Measurements from ENCODE around the gene CBY3. TPM values are rescaled to one million over a fixed set of nuclear protein-coding genes. Genes with fewer than 3 reads are reported as not detected.
"Not testable (repeated sequence)": the region's sequence is repeated elsewhere in the genome, so short reads cannot be mapped to it uniquely, and the experiment has no call there.

Gene CBY3
- total RNA-seq, 1 donor: not detected

GRCh38 chr5:179649166-179649703 is 31.6 kb downstream of the CBY3 start:
- not testable (repeated sequence) for H2AFZ ChIP-seq (ENCODE audit: low read length); H4K20me1 ChIP-seq (ENCODE audit: insufficient read depth, low read length); H3K27me3 ChIP-seq (ENCODE audit: insufficient read depth, low read length); H3K4me1 ChIP-seq (ENCODE audit: insufficient read depth, low read length); H3K36me3 ChIP-seq (ENCODE audit: insufficient read depth, low read length); H3K27ac ChIP-seq (ENCODE audit: low read depth, low read length); H3K9me3 ChIP-seq (ENCODE audit: low read depth, low read length); H3K4me2 ChIP-seq (ENCODE audit: insufficient read depth, low read length); H3K4me3 ChIP-seq (ENCODE audit: insufficient read depth, low read length); H3K79me2 ChIP-seq (ENCODE audit: insufficient read depth, low read length)
- peak; percentile 46 for DNase-seq (ENCODE audit: insufficient read length, low spot score, missing footprints)

GRCh38 chr5:179648410-179648809 is 32.4 kb downstream of the CBY3 start:
- Histone ChIP-seq H3K36me3 (ENCODE audit: insufficient read depth, low read length) (no peaks in the 10 kb centered on the region), H3K4me2 (ENCODE audit: insufficient read depth, low read length) (no peak overlapping the region), H3K27ac (ENCODE audit: low read depth, low read length) (no peak overlapping the region), H3K4me1 (ENCODE audit: insufficient read depth, low read length) (no peaks in the 10 kb centered on the region), H3K9me3 (ENCODE audit: low read depth, low read length) (no peaks in the 10 kb centered on the region), H4K20me1 (ENCODE audit: insufficient read depth, low read length) (no peaks in the 10 kb centered on the region), H3K27me3 (ENCODE audit: insufficient read depth, low read length) (peaks cover 4% of the 10 kb centered on the region), H3K4me3 (ENCODE audit: insufficient read depth, low read length) (no peak overlapping the region), H2AFZ (ENCODE audit: low read length) (no peak overlapping the region), H3K79me2 (ENCODE audit: insufficient read depth, low read length) (no peaks in the 10 kb centered on the region)
- TF ChIP-seq, protein P1, sequence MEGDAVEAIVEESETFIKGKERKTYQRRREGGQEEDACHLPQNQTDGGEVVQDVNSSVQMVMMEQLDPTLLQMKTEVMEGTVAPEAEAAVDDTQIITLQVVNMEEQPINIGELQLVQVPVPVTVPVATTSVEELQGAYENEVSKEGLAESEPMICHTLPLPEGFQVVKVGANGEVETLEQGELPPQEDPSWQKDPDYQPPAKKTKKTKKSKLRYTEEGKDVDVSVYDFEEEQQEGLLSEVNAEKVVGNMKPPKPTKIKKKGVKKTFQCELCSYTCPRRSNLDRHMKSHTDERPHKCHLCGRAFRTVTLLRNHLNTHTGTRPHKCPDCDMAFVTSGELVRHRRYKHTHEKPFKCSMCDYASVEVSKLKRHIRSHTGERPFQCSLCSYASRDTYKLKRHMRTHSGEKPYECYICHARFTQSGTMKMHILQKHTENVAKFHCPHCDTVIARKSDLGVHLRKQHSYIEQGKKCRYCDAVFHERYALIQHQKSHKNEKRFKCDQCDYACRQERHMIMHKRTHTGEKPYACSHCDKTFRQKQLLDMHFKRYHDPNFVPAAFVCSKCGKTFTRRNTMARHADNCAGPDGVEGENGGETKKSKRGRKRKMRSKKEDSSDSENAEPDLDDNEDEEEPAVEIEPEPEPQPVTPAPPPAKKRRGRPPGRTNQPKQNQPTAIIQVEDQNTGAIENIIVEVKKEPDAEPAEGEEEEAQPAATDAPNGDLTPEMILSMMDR (IDR thresholded peaks at IDR 0.05; ENCODE audit: extremely low read depth, low read depth, low read length): no peak
- peak; percentile 37 for DNase-seq (ENCODE audit: insufficient read length, low spot score, missing footprints)

DNA sequence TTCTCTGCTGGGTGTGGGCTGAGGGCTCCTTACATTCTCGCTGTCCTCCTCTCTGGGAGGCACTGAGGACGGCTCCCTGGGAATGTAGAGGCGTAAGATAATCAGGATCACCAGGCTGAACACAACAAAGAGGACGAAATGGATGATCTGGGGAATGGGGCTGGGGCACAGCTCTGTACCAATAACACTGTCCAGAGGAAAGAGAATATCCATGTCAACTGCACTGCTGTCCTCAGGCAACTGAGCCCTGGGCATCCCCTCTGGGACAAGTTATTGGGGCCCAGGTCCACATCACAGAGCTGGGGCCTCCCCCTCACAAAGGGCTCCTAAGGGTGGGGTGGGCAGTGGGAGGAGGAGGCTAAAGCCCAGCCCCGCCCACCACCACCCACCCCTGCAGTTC is 36.1 kb downstream of the CBY3 start:
- not testable (repeated sequence) for H3K36me3 ChIP-seq (ENCODE audit: insufficient read depth, low read length); H3K27me3 ChIP-seq (ENCODE audit: insufficient read depth, low read length); H3K9me3 ChIP-seq (ENCODE audit: low read depth, low read length); H4K20me1 ChIP-seq (ENCODE audit: insufficient read depth, low read length); H3K4me1 ChIP-seq (ENCODE audit: insufficient read depth, low read length); DNase-seq (ENCODE audit: insufficient read length, low spot score, missing footprints); H3K79me2 ChIP-seq (ENCODE audit: insufficient read depth, low read length); H3K27ac ChIP-seq (ENCODE audit: low read depth, low read length); H3K4me3 ChIP-seq (ENCODE audit: insufficient read depth, low read length); H3K4me2 ChIP-seq (ENCODE audit: insufficient read depth, low read length); H2AFZ ChIP-seq (ENCODE audit: low read length)

GRCh38 chr5:179643141-179643920 is 37.5 kb downstream of the CBY3 start:
- H3K4me1 ChIP-seq (ENCODE audit: insufficient read depth, low read length); H3K4me2 ChIP-seq (ENCODE audit: insufficient read depth, low read length); H3K9me3 ChIP-seq (ENCODE audit: low read depth, low read length); H3K27me3 ChIP-seq (ENCODE audit: insufficient read depth, low read length); H3K79me2 ChIP-seq (ENCODE audit: insufficient read depth, low read length); H3K36me3 ChIP-seq (ENCODE audit: insufficient read depth, low read length); H2AFZ ChIP-seq (ENCODE audit: low read length); DNase-seq (ENCODE audit: insufficient read length, low spot score, missing footprints); H4K20me1 ChIP-seq (ENCODE audit: insufficient read depth, low read length); H3K27ac ChIP-seq (ENCODE audit: low read depth, low read length); H3K4me3 ChIP-seq (ENCODE audit: insufficient read depth, low read length): not testable (repeated sequence)

GRCh38 chr5:179642626-179643025 is 38.2 kb downstream of the CBY3 start:
- H3K27ac ChIP-seq (ENCODE audit: low read depth, low read length); DNase-seq (ENCODE audit: insufficient read length, low spot score, missing footprints); H3K4me2 ChIP-seq (ENCODE audit: insufficient read depth, low read length); H2AFZ ChIP-seq (ENCODE audit: low read length); H3K36me3 ChIP-seq (ENCODE audit: insufficient read depth, low read length); H4K20me1 ChIP-seq (ENCODE audit: insufficient read depth, low read length); H3K4me1 ChIP-seq (ENCODE audit: insufficient read depth, low read length); H3K27me3 ChIP-seq (ENCODE audit: insufficient read depth, low read length); H3K9me3 ChIP-seq (ENCODE audit: low read depth, low read length); H3K4me3 ChIP-seq (ENCODE audit: insufficient read depth, low read length); H3K79me2 ChIP-seq (ENCODE audit: insufficient read depth, low read length): not testable (repeated sequence)

DNA sequence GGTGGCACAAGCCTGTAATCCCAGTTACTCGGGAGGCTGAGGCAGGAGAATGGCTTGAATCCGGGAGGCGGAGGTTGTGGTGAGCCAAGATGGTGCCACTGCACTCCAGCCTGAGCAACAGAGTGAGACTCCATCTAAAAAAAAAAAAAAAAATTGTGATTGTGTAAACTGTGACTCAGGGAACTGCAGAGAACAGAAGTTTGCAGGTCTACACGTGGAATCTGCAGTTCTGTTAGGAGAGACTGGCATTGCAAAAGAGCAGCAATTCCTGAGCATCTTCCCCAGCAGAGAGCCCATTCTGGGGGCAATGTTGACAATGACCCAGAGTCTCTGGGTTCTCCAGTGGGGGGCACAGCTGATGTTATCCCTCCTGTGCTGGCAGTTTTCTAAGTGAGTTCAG is 39.1 kb downstream of the CBY3 start:
- not testable (repeated sequence) for H3K4me2 ChIP-seq (ENCODE audit: insufficient read depth, low read length); H3K36me3 ChIP-seq (ENCODE audit: insufficient read depth, low read length); DNase-seq (ENCODE audit: insufficient read length, low spot score, missing footprints); H3K27ac ChIP-seq (ENCODE audit: low read depth, low read length); H3K79me2 ChIP-seq (ENCODE audit: insufficient read depth, low read length); H3K9me3 ChIP-seq (ENCODE audit: low read depth, low read length); H3K4me3 ChIP-seq (ENCODE audit: insufficient read depth, low read length); H4K20me1 ChIP-seq (ENCODE audit: insufficient read depth, low read length); H3K4me1 ChIP-seq (ENCODE audit: insufficient read depth, low read length); H2AFZ ChIP-seq (ENCODE audit: low read length); H3K27me3 ChIP-seq (ENCODE audit: insufficient read depth, low read length)

- not testable (repeated sequence) for H4K20me1 ChIP-seq (ENCODE audit: insufficient read depth, low read length); H2AFZ ChIP-seq (ENCODE audit: low read length); H3K9me3 ChIP-seq (ENCODE audit: low read depth, low read length); H3K4me2 ChIP-seq (ENCODE audit: insufficient read depth, low read length); H3K4me3 ChIP-seq (ENCODE audit: insufficient read depth, low read length); DNase-seq (ENCODE audit: insufficient read length, low spot score, missing footprints); H3K27me3 ChIP-seq (ENCODE audit: insufficient read depth, low read length); H3K36me3 ChIP-seq (ENCODE audit: insufficient read depth, low read length); H3K4me1 ChIP-seq (ENCODE audit: insufficient read depth, low read length); H3K27ac ChIP-seq (ENCODE audit: low read depth, low read length); H3K79me2 ChIP-seq (ENCODE audit: insufficient read depth, low read length)
Observed at GRCh38 chr5:179639296-179639695, 41.5 kb downstream of the CBY3 start.

- not testable (repeated sequence) for H3K79me2 ChIP-seq (ENCODE audit: insufficient read depth, low read length); H3K4me3 ChIP-seq (ENCODE audit: insufficient read depth, low read length); H3K27ac ChIP-seq (ENCODE audit: low read depth, low read length); H3K9me3 ChIP-seq (ENCODE audit: low read depth, low read length); H3K36me3 ChIP-seq (ENCODE audit: insufficient read depth, low read length); H3K27me3 ChIP-seq (ENCODE audit: insufficient read depth, low read length); DNase-seq (ENCODE audit: insufficient read length, low spot score, missing footprints); H3K4me2 ChIP-seq (ENCODE audit: insufficient read depth, low read length); H4K20me1 ChIP-seq (ENCODE audit: insufficient read depth, low read length); H3K4me1 ChIP-seq (ENCODE audit: insufficient read depth, low read length)
- H2AFZ ChIP-seq (ENCODE audit: low read length): peak overlapping the region; percentile 72
Observed at GRCh38 chr5:179634370-179635172, 46.3 kb downstream of the CBY3 start.

Measured in osteoblast (primary cell).